H1 (cell line): Measurements from ENCODE around the gene PRR23E. TPM values are rescaled to one million over a fixed set of nuclear protein-coding genes. Genes with fewer than 3 reads are reported as not detected.

ENCODE experiments used
- CTCF ChIA-PET: fragments of 300-600 bp; sonication (Branson Sonifier 250); formaldehyde crosslinking; loops from one replicate; lab custom pipeline; 2021; ENCODE audit not compliant: partially characterized antibody; lab: Charles Lee
- POLR2A ChIA-PET: fragments of 300-600 bp; sonication (Branson Sonifier 250); formaldehyde crosslinking; loops from one replicate; lab custom pipeline; 2021; ENCODE audit warnings: inconsistent platforms; ENCODE audit not compliant: partially characterized antibody; lab: Charles Lee
- DNase-seq, 2 experiments: peaks; one replicate each; pipeline versions ENCODE4 v3.0.0 to v3.0.0-alpha.2; 2010 to 2022; ENCODE audit warnings: low spot score in 2 of 2, low read depth in 1 of 2, mixed read lengths in 1 of 2
- FAIRE-seq: peaks from 2 replicates; lab custom pipeline; 2011; peaks lifted over from hg19 to GRCh38; lab: Jason Lieb, UNC
- H2AFZ ChIP-seq: 2 replicates; pipeline ENCODE4 v1.8.1; 2012; ENCODE audit warnings: low read length, inconsistent platforms
- H2AK5ac ChIP-seq: 2 replicates; pipeline ENCODE4 v1.6.1; 2013; ENCODE audit warnings: low read depth, low read length
- H2BK120ac ChIP-seq: replicated peaks from 2 replicates; pipeline ENCODE3; 2013; ENCODE audit warnings: low read depth, low read length, inconsistent platforms
- H2BK12ac ChIP-seq: 2 replicates; pipeline ENCODE4 v1.6.1; 2013; ENCODE audit warnings: low read depth, low read length
- H2BK15ac ChIP-seq: 2 replicates; pipeline ENCODE4 v1.6.1; 2013; ENCODE audit warnings: low read length
- H2BK20ac ChIP-seq: 2 replicates; pipeline ENCODE4 v1.6.1; 2013; ENCODE audit warnings: low read length
- H2BK5ac ChIP-seq: 2 replicates; pipeline ENCODE4 v1.6.1; 2013; ENCODE audit warnings: low read depth, low read length
- H3K14ac ChIP-seq: 2 replicates; pipeline ENCODE4 v1.6.1; 2013; ENCODE audit warnings: inconsistent platforms; ENCODE audit not compliant: insufficient read length
- H3K18ac ChIP-seq: 2 replicates; pipeline ENCODE4 v1.6.1; 2013; ENCODE audit warnings: low read length; ENCODE audit errors: extremely low read depth
- H3K23ac ChIP-seq: 2 replicates; pipeline ENCODE4 v1.6.1; 2013; ENCODE audit warnings: inconsistent platforms; ENCODE audit not compliant: insufficient read length
- H3K23me2 ChIP-seq: 2 replicates; pipeline ENCODE4 v1.6.1; 2013; ENCODE audit warnings: low read depth, low read length
- H3K27ac ChIP-seq: 2 replicates; pipeline ENCODE4 v1.6.1; 2011; ENCODE audit warnings: low read depth, low read length, inconsistent platforms
- H3K27me3 ChIP-seq, 4 experiments: replicated peaks in 1 of 4; 1 replicate in 1 of 4; 2 replicates in 3 of 4; pipeline versions ENCODE4 v1.6.1 to v1.8.1; 2011 to 2013; ENCODE audit warnings: low read length in 3 of 4, mild to moderate bottlenecking in 3 of 4, inconsistent platforms in 2 of 4, mixed read lengths in 2 of 4, moderate library complexity in 1 of 4; ENCODE audit not compliant: control insufficient read depth in 3 of 4, insufficient read depth in 3 of 4; ENCODE audit errors: extremely low read depth in 1 of 4
- H3K36me3 ChIP-seq, 4 experiments: 2 replicates each; pipeline versions ENCODE4 v1.6.1 to v1.8.1; 2011 to 2013; ENCODE audit warnings: mild to moderate bottlenecking in 4 of 4, low read length in 3 of 4, moderate library complexity in 2 of 4, control low read depth in 1 of 4, inconsistent platforms in 1 of 4; ENCODE audit not compliant: insufficient read depth in 4 of 4, control insufficient read depth in 2 of 4
- H3K4ac ChIP-seq: replicated peaks from 2 replicates; pipeline ENCODE3; 2013; ENCODE audit warnings: low read length, low read depth, mixed read lengths, inconsistent platforms; ENCODE audit not compliant: insufficient read length
- H3K4me1 ChIP-seq, 4 experiments: replicated peaks in 1 of 4; 1 replicate in 1 of 4; 2 replicates in 3 of 4; pipeline versions ENCODE4 v1.6.1 to v1.8.1; 2011 to 2013; ENCODE audit warnings: low read length in 3 of 4, inconsistent platforms in 2 of 4, mixed read lengths in 1 of 4; ENCODE audit not compliant: insufficient read depth in 4 of 4, control insufficient read depth in 3 of 4
- H3K4me2 ChIP-seq, 2 experiments: 2 replicates each; pipeline versions ENCODE4 v1.6.1 to v1.8.1; 2011 to 2013; ENCODE audit warnings: low read depth in 2 of 2, low read length in 2 of 2, control low read depth in 1 of 2, inconsistent platforms in 1 of 2, mild to moderate bottlenecking in 1 of 2; ENCODE audit not compliant: insufficient read depth in 1 of 2
- H3K4me3 ChIP-seq, 4 experiments: fragments of 200-600, 300-600 bp in 1 of 4; sonication (generic), shearing (Covaris generic), sonication (Bioruptor Twin) in 1 of 4; 2 replicates each; pipeline versions ENCODE4 v1.5.1 to v1.8.1; 2011 to 2016; ENCODE audit warnings: low read length in 4 of 4, low read depth in 3 of 4, control low read depth in 2 of 4, inconsistent platforms in 2 of 4, mild to moderate bottlenecking in 2 of 4, mixed read lengths in 1 of 4, moderate library complexity in 1 of 4; ENCODE audit not compliant: insufficient read depth in 2 of 4; ENCODE audit errors: extremely low read depth in 1 of 4
- H3K56ac ChIP-seq: replicated peaks from 2 replicates; pipeline ENCODE3; 2013; ENCODE audit warnings: low read depth, mild to moderate bottlenecking, mixed read lengths, low read length, inconsistent platforms; ENCODE audit not compliant: insufficient read length
- H3K79me1 ChIP-seq: 2 replicates; pipeline ENCODE4 v1.6.1; 2013; ENCODE audit warnings: low read depth, low read length, control low read depth
- H3K79me2 ChIP-seq, 2 experiments: 2 replicates each; pipeline versions ENCODE4 v1.6.1 to v1.8.1; 2012 to 2013; ENCODE audit warnings: low read length in 2 of 2, mild to moderate bottlenecking in 2 of 2, inconsistent platforms in 1 of 2; ENCODE audit not compliant: insufficient read depth in 2 of 2, control insufficient read depth in 1 of 2
- H3K9ac ChIP-seq, 4 experiments: replicated peaks in 1 of 4; 1 replicate in 1 of 4; 2 replicates in 3 of 4; pipeline versions ENCODE4 v1.6.1 to v1.8.1; 2011 to 2013; ENCODE audit warnings: low read depth in 3 of 4, low read length in 3 of 4, control low read depth in 2 of 4, mild to moderate bottlenecking in 2 of 4, moderate library complexity in 2 of 4, inconsistent platforms in 1 of 4; ENCODE audit errors: extremely low read depth in 1 of 4
- H3K9me3 ChIP-seq, 2 experiments: 2 replicates each; pipeline versions ENCODE4 v1.6.1 to v1.8.1; 2012 to 2013; ENCODE audit warnings: mild to moderate bottlenecking in 2 of 2, moderate library complexity in 2 of 2, control low read depth in 1 of 2, inconsistent platforms in 1 of 2, low read depth in 1 of 2, low read length in 1 of 2, mixed read lengths in 1 of 2; ENCODE audit not compliant: insufficient read depth in 2 of 2
- H4K20me1 ChIP-seq, 2 experiments: replicated peaks in 1 of 2; 2 replicates each; pipeline versions ENCODE3 to v1.8.1; 2011 to 2013; ENCODE audit warnings: inconsistent platforms in 2 of 2, low read length in 2 of 2, mild to moderate bottlenecking in 1 of 2; ENCODE audit not compliant: insufficient read depth in 2 of 2, control insufficient read depth in 1 of 2
- H4K5ac ChIP-seq: 2 replicates; pipeline ENCODE4 v1.6.1; 2013; ENCODE audit warnings: low read length, low read depth, mixed read lengths, inconsistent platforms; ENCODE audit not compliant: insufficient read length
- H4K8ac ChIP-seq: 2 replicates; pipeline ENCODE4 v1.8.0; 2013; ENCODE audit warnings: mild to moderate bottlenecking, moderate library complexity, low read length, inconsistent platforms; ENCODE audit not compliant: insufficient read depth; ENCODE audit errors: extremely low read depth
- H4K91ac ChIP-seq: replicated peaks from 2 replicates; pipeline ENCODE3; 2013; ENCODE audit warnings: low read length, mixed read lengths, inconsistent platforms; ENCODE audit not compliant: insufficient read length
- CHD2 ChIP-seq: IDR thresholded peaks from 2 replicates; pipeline ENCODE4 v1.6.1; 2012; ENCODE audit warnings: low read length, improper control_type of control experiment
- FOSL1 ChIP-seq: IDR thresholded peaks from 2 replicates; pipeline ENCODE4 v1.6.1; 2011; ENCODE audit warnings: mild to moderate bottlenecking, low read depth, low read length, moderate library complexity; ENCODE audit not compliant: insufficient read depth
- WGBS, 2 experiments: shearing (Covaris generic) in 1 of 2; methylation state at CpG; one replicate each; pipeline versions ENCODE4 v1.1.6 to v1.1.7; 2013 to 2015; ENCODE audit warnings: low lambda C conversion rate in 2 of 2, mixed read lengths in 2 of 2, inconsistent platforms in 1 of 2, low coverage in 1 of 2, missing lambda C conversion rate in 1 of 2; ENCODE audit not compliant: insufficient replicate concordance in 2 of 2, insufficient coverage in 1 of 2, insufficient read length in 1 of 2; ENCODE audit errors: extremely low coverage in 1 of 2, missing lambda C conversion rate in 1 of 2; 5-methylcytosine and 5-hydroxymethylcytosine counted together
- polyA plus RNA-seq, 7 experiments: library from polyadenylated mRNA; depleted of rRNA in 3 of 7; stranded (reverse) in 5 of 7; unstranded in 2 of 7; fragments of >200 nt in 5 of 7; fragments of 200-250 nt in 2 of 7; gene quantifications; 1 replicate in 5 of 7; 2 replicates in 1 of 7; 4 replicates in 1 of 7; pipeline versions ENCODE4 v1.2.1 to v1.2.3, GENCODE V29; 2011 to 2013; ENCODE audit warnings: missing spikeins in 2 of 7, mixed read lengths in 2 of 7
- total RNA-seq: library from RNA; stranded (reverse); fragmentation: NEBNext Ultra II Directional; extraction: Animal tissue kit (Norgen Biotek cat#: 25700); gene quantifications from 2 replicates; pipeline ENCODE4 v1.2.1, GENCODE V29; 2021

PRR23E gene
- total and polyA plus RNA-seq, 2 of the 8 experiments (the other 6 are each of a cell fraction or from before 2014, with no cell fraction given), result not detected

- no peak for FAIRE-seq
These were observed 40.0 kb upstream of the PRR23E start for GRCh38 chr3:127152684-127153505.

More at GRCh38 chr3:127152684-127153505, 40.0 kb upstream of the PRR23E start:
- POLR2A ChIA-PET, result no interaction called here
- no peak overlapping the region for H2BK20ac ChIP-seq
- TF ChIP-seq FOSL1 (no peak), CHD2 (no peak)
- TF ChIP-seq, all 59 proteins: peak for 0
- no peak overlapping the region for H3K4me3 ChIP-seq
- H4K5ac ChIP-seq, result no peak overlapping the region
- no peak overlapping the region for H2BK15ac ChIP-seq
- DNase-seq, result no peak
- H3K4me2 ChIP-seq, result no peak overlapping the region
- H2AFZ ChIP-seq, result no peak overlapping the region
- no peak overlapping the region for H2AK5ac ChIP-seq
- peaks cover 22% of the 10 kb centered on the region; the same call in 1 of the 2 replicates for H3K23me2 ChIP-seq
- H3K4ac ChIP-seq, result no peak overlapping the region
- H2BK12ac ChIP-seq, result no peak overlapping the region
- WGBS, 2 experiments, result 87% methylated on average over 10 of the region's 10 CpGs; no CpG with 5 or more reads in 1 of the 2 experiments
- no peak overlapping the region for H3K9ac ChIP-seq
- H4K91ac ChIP-seq, result no peak overlapping the region
- H3K4me1 ChIP-seq, result peaks cover 0 to 7% (median 1%) of the 10 kb centered on the region in 4 experiments; a peak in 4 of 7 replicates
- no peak overlapping the region for H2BK120ac ChIP-seq
- H2BK5ac ChIP-seq, result no peak overlapping the region
- H3K9me3 ChIP-seq, result peaks cover 0 to 10% of the 10 kb centered on the region in 2 experiments; a peak in 1 of 4 replicates
- H3K27ac ChIP-seq, result no peak overlapping the region
- no peak overlapping the region for H3K23ac ChIP-seq
- H3K27me3 ChIP-seq, result no peaks in the 10 kb centered on the region
- H3K14ac ChIP-seq, result no peak overlapping the region
- H3K18ac ChIP-seq, result no peak overlapping the region
- no peak overlapping the region for H4K8ac ChIP-seq
- peaks cover 0 to 12% of the 10 kb centered on the region in 2 experiments for H4K20me1 ChIP-seq
- CTCF ChIA-PET, result interaction anchor here (0.8 to 2.7 kb wide), 8 partner anchors 9 to 422 kb away, joined by 3 to 7 read pairs (median 4); no protein-coding TSS in a partner anchor
- no peak overlapping the region for H3K56ac ChIP-seq
- H3K79me1 ChIP-seq, result 0 out of 2 replicates have a peak, but pooled peaks cover 2% of the 10 kb centered on the region
- no peaks in the 10 kb centered on the region for H3K79me2 ChIP-seq
- H3K36me3 ChIP-seq, result no peaks in the 10 kb centered on the region; a peak in 1 of 8 replicates
